Left lung (tissue), 10 donors: ENCODE data around the gene HPX. TPM values are rescaled to one million over a fixed set of nuclear protein-coding genes. Genes with fewer than 3 reads are reported as not detected.

Source experiments
- ATAC-seq: fragments of 200-7000 bp; cut with Tn5 transposase; one replicate; pipeline ENCODE4 v1.9.1; 2020; ENCODE audit warnings: moderate library complexity
- DNase-seq, 4 donors: peaks; one replicate each; pipeline ENCODE4 v3.0.0-alpha.2; 2013 to 2020
- H3K27ac ChIP-seq, 2 donors: fragments of 200-600 bp; sonication (generic) in 1 of 2; one replicate each; pipeline versions ENCODE4 v1.5.0 to v1.8.0; 2020 to 2021
- H3K27me3 ChIP-seq, 2 donors: fragments of 200-600 bp; sonication (generic) in 1 of 2; one replicate each; pipeline versions ENCODE4 v1.5.0 to v1.8.0; 2020 to 2021
- H3K36me3 ChIP-seq, 2 donors: fragments of 200-600 bp; sonication (generic) in 1 of 2; one replicate each; pipeline versions ENCODE4 v1.5.0 to v1.8.0; 2020 to 2021
- H3K4me1 ChIP-seq, 2 donors: fragments of 200-600 bp; one replicate each; pipeline ENCODE4 v1.8.0; 2021
- H3K4me3 ChIP-seq, 2 donors: fragments of 200-600 bp; sonication (generic) in 1 of 2; one replicate each; pipeline versions ENCODE4 v1.5.0 to v1.8.0; 2020 to 2021; ENCODE audit warnings: mild to moderate bottlenecking in 1 of 2
- H3K9me3 ChIP-seq, 2 donors: fragments of 200-600 bp; sonication (generic) in 1 of 2; one replicate each; pipeline versions ENCODE4 v1.5.0 to v1.8.0; 2020 to 2021
- CTCF ChIP-seq, 2 donors: fragments of 200-600 bp; sonication (generic) in 1 of 2; IDR thresholded peaks; one replicate each; pipeline versions ENCODE4 v1.5.0 to v1.8.0; 2021; ENCODE audit warnings: antibody characterized with exemption in 2 of 2
- intact Hi-C, 2 donors: fragments of 100-400 bp; cut with DNase I; formaldehyde crosslinking; loops; one replicate each; pipeline versions ENCODE4 v1.11.2 to v1.14.2; 2022
- polyA plus RNA-seq, 6 donors: library from polyadenylated mRNA; unstranded; fragments of 120-200 nt; gene quantifications; one replicate each; pipeline ENCODE4 v1.2.1, GENCODE V29; 2013; ENCODE audit not compliant: insufficient read length in 6 of 6
- total RNA-seq, 2 donors: library from RNA; stranded (reverse); fragmentation: NEBNext Ultra II Directional; extraction: Animal tissue kit (Norgen Biotek cat#: 25700); gene quantifications; one replicate each; pipeline ENCODE4 v1.2.1, GENCODE V29; 2021
- donor health status: DM: no; HTN: yes; CAD: no.
- donor health status: DM: no; HTN: no; CAD: no.

The HPX gene
- total and polyA plus RNA-seq, 8 donors = 0.86 to 11.4 (median 6.2) TPM

GRCh38 chr11:6486938-6487337 lies 46.2 kb upstream of the HPX start:
- peaks cover 0 to 83% of the 10 kb centered on the region in 2 donors for H3K36me3 ChIP-seq
- TF ChIP-seq CTCF (IDR thresholded peaks at IDR 0.05) = no peak
- no peaks in the 10 kb centered on the region for H3K27me3 ChIP-seq
- no peak overlapping the region for H3K27ac ChIP-seq
- intact Hi-C loops = no loop called here
- no peak for ATAC-seq
- no peaks in the 10 kb centered on the region for H3K9me3 ChIP-seq
- no peak for DNase-seq
- peaks cover 5 to 20% of the 10 kb centered on the region in 2 donors for H3K4me1 ChIP-seq
- no peak overlapping the region for H3K4me3 ChIP-seq

GRCh38 chr11:6486256-6486655 lies 45.5 kb upstream of the HPX start:
- ATAC-seq (no peak), DNase-seq (no peak)
- Histone ChIP-seq H3K4me1 (peaks cover 7 to 24% of the 10 kb centered on the region in 2 donors), H3K27ac (no peak overlapping the region), H3K36me3 (peaks cover 0 to 78% of the 10 kb centered on the region in 2 donors), H3K27me3 (no peaks in the 10 kb centered on the region), H3K9me3 (no peaks in the 10 kb centered on the region), H3K4me3 (no peak overlapping the region)
- TF ChIP-seq CTCF (IDR thresholded peaks at IDR 0.05) = no peak
- intact Hi-C loops = no loop called here

GRCh38 chr11:6485661-6486060 lies 44.9 kb upstream of the HPX start:
- ATAC-seq (no peak), DNase-seq (no peak)
- TF ChIP-seq CTCF (IDR thresholded peaks at IDR 0.05) = no peak
- Histone ChIP-seq H3K9me3 (no peaks in the 10 kb centered on the region), H3K4me1 (peaks cover 7 to 26% of the 10 kb centered on the region in 2 donors), H3K27ac (no peak overlapping the region), H3K36me3 (peaks cover 0 to 74% of the 10 kb centered on the region in 2 donors), H3K27me3 (no peaks in the 10 kb centered on the region), H3K4me3 (no peak overlapping the region)
- intact Hi-C loops = no loop called here

- Histone ChIP-seq H3K36me3 (peaks cover 0 to 63% of the 10 kb centered on the region in 2 donors), H3K4me1 (peaks cover 15 to 42% of the 10 kb centered on the region in 2 donors), H3K27ac (no peak overlapping the region), H3K27me3 (no peaks in the 10 kb centered on the region), H3K9me3 (no peaks in the 10 kb centered on the region), H3K4me3 (peak overlapping the region in 1 of 2 donors; percentile 70)
- no peak for ATAC-seq
- TF ChIP-seq CTCF (IDR thresholded peaks at IDR 0.05) = no peak
- DNase-seq = no peak
- intact Hi-C loops = no loop called here
Observed at GRCh38 chr11:6483015-6483414, 42.2 kb upstream of the HPX start.

GRCh38 chr11:6482441-6482840 lies 41.7 kb upstream of the HPX start:
- Histone ChIP-seq H3K27me3 (no peaks in the 10 kb centered on the region), H3K4me3 (peak overlapping the region; percentile 70 to 74), H3K36me3 (peaks cover 0 to 66% of the 10 kb centered on the region in 2 donors), H3K9me3 (no peaks in the 10 kb centered on the region), H3K4me1 (peaks cover 15 to 42% of the 10 kb centered on the region in 2 donors), H3K27ac (peak overlapping the region in 1 of 2 donors; percentile 96)
- ATAC-seq (no peak), DNase-seq (no peak)
- TF ChIP-seq CTCF (IDR thresholded peaks at IDR 0.05) = no peak
- intact Hi-C loops = no loop called here
